HG03571 (cell line): Measurements from ENCODE around the gene ELL2.
"Not testable (repeated sequence)": the region's sequence is repeated elsewhere in the genome, so short reads cannot be mapped to it uniquely, and the experiment has no call there.

Experiments
- ATAC-seq: cut with Tn5 transposase; IDR thresholded peaks from one replicate; pipeline ENCODE4 v1.9.1; 2021; ENCODE audit not compliant: unreplicated experiment

The ELL2 gene

DNA sequence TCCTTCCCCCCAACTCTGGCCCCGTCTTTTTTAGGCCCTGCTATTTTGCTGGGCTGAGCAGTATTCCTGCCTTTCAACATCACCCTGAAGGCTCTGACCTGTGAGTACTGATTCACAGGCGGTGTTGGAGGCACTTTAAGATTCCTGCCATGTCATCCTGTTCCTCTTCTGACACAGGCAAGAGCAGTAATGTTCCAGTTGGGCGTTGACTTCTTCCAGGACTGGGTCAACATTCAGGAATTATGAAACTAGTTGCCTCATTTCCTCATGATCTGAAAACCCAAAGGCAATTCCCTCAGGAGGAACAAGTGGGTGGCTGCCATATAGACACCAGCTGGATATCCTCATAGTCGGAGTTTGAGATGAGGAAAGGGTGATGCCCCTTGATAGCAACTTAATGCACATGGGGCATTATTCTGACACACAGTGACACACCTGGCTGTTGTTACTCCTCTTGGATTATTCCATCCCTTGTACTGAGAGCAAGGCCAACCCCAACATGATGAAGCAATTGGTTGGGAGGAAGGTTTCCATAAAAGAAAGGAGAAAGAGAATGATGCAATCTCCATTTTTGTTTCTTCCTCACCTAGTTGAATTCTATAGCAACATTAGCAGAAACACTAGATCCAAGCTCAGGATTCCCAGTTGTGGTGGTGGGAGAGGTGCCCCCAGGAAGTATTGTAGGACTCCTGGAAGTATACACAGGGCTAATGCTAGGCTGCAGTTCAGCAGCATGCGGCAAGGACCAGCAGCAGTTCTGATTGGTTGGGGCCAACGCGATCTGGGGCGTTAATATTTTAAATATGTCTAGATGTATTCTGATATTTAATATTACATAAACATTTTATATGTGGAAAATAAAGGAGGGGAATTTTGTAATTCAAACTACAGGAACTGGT, 119.5 kb downstream of the ELL2 start:
- ATAC-seq = no peak

DNA sequence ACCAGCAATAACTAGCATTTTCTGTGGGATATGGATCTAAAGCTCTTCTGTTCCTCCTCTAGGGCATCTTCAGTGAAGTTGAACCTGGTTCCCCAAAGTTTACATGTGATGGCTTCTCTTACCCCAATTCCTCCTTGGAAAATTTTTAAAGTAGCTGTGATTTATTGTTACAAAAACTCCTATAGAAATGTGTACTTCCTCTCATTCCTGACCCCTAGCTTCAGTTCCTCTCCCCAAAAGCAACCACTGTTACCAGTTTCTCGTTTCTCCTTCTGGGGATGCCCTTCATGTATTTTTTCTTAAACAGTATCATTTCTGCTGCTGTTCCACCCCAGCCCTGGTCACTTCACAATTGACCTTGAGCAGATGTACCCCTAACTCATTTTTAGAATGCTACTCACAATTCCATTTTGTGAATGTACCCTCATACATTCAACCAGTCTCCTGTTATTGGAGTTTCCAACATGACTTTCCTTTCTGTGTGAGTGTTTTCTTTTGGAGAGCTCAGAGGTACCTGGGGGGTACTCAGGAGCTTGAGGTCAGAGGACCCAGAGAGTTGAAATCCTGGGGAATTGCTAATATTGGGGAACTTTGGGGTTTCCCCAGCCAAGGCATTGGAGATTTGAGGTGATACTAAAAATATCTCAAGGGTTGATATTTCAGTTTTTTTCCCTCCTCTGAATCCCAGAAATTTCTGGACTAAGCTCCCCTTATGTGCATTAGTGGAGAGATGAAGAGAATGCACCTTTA, 120.5 kb downstream of the ELL2 start:
- no peak for ATAC-seq

DNA sequence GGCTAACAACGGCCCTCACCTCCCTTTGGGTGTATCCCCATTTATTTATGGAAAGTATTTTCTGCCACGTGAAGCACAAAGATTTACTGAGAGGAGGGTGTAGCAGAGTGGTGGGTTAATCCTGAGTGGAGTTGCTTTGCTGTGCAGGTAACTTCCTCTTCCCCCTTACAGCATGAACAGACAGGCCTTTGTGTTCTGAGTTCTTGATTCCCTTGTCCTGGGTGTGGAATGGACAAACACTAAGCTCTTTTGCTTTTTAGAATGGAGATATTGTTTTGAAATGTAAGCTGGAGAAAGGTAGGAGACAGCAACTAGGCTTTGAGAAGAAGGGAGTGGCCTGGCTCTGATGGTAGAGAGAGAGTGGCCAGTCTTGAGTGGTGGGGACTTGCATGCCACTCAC, 122.0 kb downstream of the ELL2 start:
- ATAC-seq = no peak

DNA sequence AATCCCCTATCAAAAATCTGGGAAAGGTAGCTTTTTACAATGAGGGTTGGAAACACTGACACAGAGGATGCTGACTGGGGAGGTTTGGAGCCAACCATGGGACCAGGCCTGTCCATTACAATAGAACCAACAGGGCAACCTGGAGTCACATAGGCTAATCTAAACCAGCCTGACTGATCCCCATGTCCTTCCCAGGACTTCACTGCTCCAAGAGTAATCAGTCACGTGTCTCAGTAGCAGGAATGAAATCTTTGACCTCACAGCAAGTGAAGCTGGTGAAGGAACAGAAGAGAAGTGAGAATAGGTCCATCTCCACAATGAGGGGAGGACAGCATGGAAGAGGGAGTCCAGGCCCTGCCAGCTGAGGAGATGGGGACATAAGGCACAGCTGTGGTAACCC, 123.1 kb downstream of the ELL2 start:
- no peak for ATAC-seq

DNA sequence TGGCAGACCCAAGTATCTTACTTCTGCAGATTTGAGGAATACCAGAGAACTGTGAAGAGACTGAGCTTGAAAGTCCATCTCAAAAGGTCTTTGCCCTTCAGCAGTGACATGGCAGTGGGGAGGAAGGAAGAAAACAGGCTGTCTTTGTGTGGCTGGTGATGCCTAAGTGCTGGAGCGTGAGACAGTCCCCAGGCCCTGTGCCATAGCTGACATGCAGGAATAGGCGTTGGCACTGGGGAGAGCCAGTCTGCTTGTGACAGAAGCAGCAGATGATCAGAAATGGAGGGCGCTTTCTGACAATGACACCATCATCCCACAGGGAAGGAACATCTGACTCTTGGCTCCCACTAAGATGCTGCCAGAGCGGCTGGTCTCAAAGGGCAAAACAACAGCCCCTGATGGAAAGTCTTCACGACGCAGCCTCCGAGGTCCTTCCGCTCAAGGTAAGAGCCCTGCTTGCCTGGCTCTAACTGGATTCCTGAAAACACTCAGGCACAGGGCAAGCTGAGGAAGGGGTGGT, 123.6 kb downstream of the ELL2 start:
- ATAC-seq = no peak

DNA sequence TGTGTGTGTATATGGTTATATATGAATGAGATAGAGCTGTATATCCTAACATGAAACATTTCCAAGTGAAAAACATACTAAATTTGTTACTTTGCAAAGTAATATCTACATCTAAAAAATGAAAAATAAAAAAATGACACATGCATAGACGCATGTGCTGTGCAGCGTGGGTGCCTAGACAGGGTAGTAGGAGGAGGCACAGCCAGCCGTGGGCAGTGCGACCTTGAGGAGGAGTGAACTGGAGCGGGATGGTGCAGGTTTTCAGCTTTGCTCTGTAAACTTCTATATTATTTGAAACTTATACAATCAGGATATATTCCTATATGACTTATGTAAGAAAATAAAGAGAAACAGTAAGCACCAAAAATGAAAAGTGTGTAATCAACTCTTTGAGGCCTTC, 124.2 kb downstream of the ELL2 start:
- ATAC-seq = no peak

DNA sequence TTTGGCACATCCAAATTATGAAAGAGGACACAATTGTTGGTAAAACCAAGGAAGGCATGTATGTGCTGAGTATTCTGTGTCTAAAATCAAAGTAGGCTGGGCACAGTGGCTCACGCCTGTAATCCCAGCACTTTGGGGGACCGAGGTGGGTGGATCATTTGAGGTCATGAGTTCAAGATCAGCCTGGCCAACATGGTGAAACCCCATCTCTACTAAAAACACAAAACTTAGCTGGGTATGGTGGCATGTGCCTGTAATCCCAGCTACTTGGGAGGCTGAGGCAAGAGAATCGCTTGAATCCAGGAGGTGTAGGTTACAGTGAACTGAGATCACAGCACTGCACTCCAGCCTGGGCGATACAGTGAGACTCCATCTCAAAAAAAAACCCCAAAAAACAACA, 124.7 kb downstream of the ELL2 start:
- not testable (repeated sequence) for ATAC-seq

DNA sequence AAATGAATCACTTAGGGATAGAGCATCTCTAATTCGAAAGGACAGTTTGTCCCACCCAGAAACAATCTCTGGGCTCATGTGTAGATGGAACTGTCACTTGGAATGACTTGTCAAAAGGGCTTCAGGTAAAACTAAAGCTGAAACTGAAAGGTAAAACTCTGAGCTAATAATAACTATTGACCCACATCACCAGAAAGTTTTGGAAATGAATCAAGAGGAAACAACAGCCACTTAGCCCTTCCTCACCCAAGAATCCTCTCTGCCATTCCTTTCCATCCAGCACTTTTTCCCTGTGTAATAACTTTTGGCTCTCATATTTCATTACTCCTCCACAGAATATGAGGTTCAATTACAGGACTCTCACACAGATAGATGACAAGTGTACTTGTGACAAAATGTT, 125.1 kb downstream of the ELL2 start:
- no peak for ATAC-seq

DNA sequence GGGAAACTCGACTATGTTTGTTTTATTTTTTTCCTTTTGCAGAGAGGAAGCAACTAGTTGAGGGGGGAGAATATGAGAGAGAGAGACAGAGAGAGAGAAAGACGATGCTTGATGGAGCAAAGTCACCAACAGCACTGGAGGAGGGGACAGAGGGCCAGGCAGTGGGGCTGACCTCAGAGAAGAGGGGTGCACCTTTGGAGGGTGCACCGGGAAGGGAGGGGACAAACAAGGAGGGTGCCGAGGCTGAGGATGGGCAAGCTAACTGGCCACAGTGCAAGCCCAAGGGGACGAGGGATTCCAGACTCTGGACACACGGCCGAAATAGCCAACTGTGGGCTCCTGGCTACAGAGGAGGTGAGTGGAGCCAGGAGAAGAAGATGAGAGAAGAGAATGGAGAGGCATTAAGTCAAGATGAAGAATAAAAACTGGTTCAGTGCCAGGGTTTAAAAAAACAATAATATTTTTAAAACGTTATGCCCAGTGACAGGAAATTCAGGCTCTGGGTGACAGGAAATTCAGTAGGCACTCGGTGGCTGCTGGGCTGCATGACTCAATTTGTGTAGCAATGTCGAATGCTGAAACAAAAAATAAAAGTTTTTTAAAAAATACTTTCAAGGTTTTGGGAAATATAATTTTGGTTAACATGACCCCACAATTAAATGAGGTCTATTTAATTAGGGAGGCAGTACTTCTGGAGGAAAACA, 125.8 kb downstream of the ELL2 start:
- ATAC-seq = no peak
